ENCODE measurements around the gene VCAN.

DNA sequence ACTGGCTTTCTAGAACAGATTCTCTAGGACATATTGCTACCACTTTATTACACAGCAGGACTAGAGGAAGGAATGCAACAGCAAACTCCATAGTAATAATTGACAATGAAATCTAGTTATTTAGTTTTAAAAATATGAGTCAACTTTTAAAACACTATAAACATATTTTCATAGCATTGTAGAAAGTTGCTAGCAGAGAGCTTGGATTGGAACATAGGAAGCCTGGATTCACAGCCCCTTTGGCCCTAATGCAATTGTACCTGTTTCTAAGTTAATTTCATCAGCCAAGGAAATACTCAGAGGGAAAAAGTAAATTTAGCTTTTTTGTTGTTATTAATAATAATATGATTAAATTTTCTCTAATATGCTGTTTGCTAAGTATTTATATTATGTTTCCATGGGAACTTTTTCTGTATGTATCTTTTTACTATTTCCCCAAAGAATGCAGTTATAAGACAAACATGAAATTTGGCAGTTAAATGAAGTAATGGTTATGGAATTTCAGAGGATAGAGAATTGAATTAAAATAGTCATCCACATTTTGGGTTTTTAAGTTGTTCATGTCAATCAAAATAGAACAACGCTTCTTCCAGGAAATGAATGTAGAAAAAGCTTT lies 45.6 kb downstream of the VCAN start:
- TF ChIP-seq EZH2 (IDR thresholded peaks at IDR 0.05; ENCODE audit: insufficient read depth, poor library complexity, severe bottlenecking): no peak
- no peak for TF ChIP-seq EZH2phosphoT487 (IDR thresholded peaks at IDR 0.05; ENCODE audit: insufficient read depth, low read depth)
